ENCODE results near the gene RPL18. TPM values are rescaled to one million over a fixed set of nuclear protein-coding genes. Genes with fewer than 3 reads are reported as not detected.

The RPL18 gene
- total RNA-seq, 4 donors from 2014 or later: 2,067 to 3,423 (median 3,271) TPM

GRCh38 chr19:48656840-48657474, 38.0 kb upstream of the RPL18 start:
- TF ChIP-seq EP300 (IDR thresholded peaks at IDR 0.05) (no peak), POLR2A (IDR thresholded peaks at IDR 0.05) (no peak), POLR2AphosphoS5 (IDR thresholded peaks at IDR 0.05) (no peak)
- TF ChIP-seq, protein P1, sequence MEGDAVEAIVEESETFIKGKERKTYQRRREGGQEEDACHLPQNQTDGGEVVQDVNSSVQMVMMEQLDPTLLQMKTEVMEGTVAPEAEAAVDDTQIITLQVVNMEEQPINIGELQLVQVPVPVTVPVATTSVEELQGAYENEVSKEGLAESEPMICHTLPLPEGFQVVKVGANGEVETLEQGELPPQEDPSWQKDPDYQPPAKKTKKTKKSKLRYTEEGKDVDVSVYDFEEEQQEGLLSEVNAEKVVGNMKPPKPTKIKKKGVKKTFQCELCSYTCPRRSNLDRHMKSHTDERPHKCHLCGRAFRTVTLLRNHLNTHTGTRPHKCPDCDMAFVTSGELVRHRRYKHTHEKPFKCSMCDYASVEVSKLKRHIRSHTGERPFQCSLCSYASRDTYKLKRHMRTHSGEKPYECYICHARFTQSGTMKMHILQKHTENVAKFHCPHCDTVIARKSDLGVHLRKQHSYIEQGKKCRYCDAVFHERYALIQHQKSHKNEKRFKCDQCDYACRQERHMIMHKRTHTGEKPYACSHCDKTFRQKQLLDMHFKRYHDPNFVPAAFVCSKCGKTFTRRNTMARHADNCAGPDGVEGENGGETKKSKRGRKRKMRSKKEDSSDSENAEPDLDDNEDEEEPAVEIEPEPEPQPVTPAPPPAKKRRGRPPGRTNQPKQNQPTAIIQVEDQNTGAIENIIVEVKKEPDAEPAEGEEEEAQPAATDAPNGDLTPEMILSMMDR (IDR thresholded peaks at IDR 0.05): no peak
- no peak overlapping the region for H3K4me3 ChIP-seq
- no peak overlapping the region for H3K27ac ChIP-seq
- H3K9me3 ChIP-seq: no peaks in the 10 kb centered on the region
- no peaks in the 10 kb centered on the region for H3K27me3 ChIP-seq
- peaks cover 9% of the 10 kb centered on the region for H3K4me1 ChIP-seq
- no peaks in the 10 kb centered on the region for H3K36me3 ChIP-seq
- WGBS: 43% methylated on average over 16 of the region's 16 CpGs
- DNase-seq (ENCODE audit: low spot score in 2 of 2): no peak

DNA sequence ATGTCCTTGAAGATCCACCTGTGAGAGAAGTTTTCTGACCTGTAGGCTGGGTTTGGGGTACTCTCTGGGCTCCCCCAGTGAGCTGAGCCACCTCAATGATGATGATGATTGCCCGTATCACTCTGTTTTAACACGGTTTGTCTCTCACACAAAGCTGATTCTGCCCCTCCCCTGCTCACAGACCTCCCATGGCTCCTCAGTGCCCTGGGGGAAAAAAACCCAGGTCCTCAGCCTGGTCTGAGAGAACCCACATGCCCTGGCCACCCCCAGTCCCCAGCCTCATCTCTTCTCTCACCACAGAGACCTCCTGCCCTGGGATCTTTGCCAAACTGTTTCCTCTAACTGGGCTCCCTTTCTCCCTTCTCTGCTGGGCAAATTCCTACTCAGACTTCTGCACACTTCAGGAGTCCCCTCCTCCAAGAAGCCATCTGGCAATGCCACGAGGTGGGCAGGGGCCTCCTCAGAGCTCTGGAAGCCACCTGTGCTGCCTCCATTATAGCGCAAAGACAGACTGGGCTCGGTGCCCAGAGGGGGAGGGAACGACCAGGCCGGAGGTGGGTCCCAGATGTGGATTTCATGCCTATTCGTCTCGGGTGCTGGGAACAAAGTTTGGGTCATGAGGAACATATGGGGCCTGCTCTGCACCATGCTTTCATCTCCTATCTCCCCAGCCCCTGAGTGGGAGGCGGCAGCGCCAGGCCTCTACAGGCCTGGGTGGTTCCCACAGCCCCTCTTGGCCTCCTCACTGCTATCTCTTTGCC, 35.5 kb upstream of the RPL18 start:
- no peaks in the 10 kb centered on the region for H3K36me3 ChIP-seq

DNA sequence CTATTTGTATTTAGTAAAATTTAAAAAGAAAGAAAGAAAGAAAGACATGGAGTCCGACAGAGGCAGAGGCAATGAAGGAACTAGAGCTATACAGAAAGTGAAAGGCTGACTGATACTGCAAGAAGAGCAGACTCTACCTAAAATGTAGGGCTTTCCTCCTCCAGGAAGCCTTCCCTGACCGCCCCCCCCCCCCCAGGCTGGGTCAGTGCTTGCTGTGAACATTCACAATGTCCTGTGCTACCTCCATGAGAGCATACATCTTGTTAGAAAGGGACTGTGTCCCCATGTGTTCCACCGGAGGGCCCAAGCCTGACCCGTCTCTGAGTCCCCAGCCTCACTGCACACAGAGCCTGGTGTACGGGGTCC, 32.7 kb upstream of the RPL18 start:
- H3K27ac ChIP-seq: no peak overlapping the region
- no peaks in the 10 kb centered on the region for H3K9me3 ChIP-seq
- H3K4me1 ChIP-seq: peaks cover 10% of the 10 kb centered on the region
- TF ChIP-seq POLR2A (IDR thresholded peaks at IDR 0.05): no peak
- no peak for TF ChIP-seq EP300 (IDR thresholded peaks at IDR 0.05)
- TF ChIP-seq POLR2AphosphoS5 (IDR thresholded peaks at IDR 0.05): no peak
- TF ChIP-seq, protein P1 (IDR thresholded peaks at IDR 0.05): no peak
- WGBS: 87% methylated on average over 5 of the region's 5 CpGs
- H3K27me3 ChIP-seq: no peaks in the 10 kb centered on the region
- no peak overlapping the region for H3K4me3 ChIP-seq
- no peak for DNase-seq (ENCODE audit: low spot score in 2 of 2)
- H3K36me3 ChIP-seq: no peaks in the 10 kb centered on the region

More for the DNA sequence above, 35.5 kb upstream of the RPL18 start:
- DNase-seq (ENCODE audit: low spot score in 2 of 2): no peak
- Histone ChIP-seq H3K27ac (no peak overlapping the region), H3K4me1 (peaks cover 3% of the 10 kb centered on the region), H3K9me3 (no peaks in the 10 kb centered on the region), H3K4me3 (no peak overlapping the region), H3K27me3 (no peaks in the 10 kb centered on the region)
- TF ChIP-seq, protein P1 (IDR thresholded peaks at IDR 0.05): no peak
- no peak for TF ChIP-seq EP300 (IDR thresholded peaks at IDR 0.05)
- no peak for TF ChIP-seq POLR2A (IDR thresholded peaks at IDR 0.05)
- no peak for TF ChIP-seq POLR2AphosphoS5 (IDR thresholded peaks at IDR 0.05)
- 44% methylated on average over 11 of the region's 11 CpGs for WGBS

DNA sequence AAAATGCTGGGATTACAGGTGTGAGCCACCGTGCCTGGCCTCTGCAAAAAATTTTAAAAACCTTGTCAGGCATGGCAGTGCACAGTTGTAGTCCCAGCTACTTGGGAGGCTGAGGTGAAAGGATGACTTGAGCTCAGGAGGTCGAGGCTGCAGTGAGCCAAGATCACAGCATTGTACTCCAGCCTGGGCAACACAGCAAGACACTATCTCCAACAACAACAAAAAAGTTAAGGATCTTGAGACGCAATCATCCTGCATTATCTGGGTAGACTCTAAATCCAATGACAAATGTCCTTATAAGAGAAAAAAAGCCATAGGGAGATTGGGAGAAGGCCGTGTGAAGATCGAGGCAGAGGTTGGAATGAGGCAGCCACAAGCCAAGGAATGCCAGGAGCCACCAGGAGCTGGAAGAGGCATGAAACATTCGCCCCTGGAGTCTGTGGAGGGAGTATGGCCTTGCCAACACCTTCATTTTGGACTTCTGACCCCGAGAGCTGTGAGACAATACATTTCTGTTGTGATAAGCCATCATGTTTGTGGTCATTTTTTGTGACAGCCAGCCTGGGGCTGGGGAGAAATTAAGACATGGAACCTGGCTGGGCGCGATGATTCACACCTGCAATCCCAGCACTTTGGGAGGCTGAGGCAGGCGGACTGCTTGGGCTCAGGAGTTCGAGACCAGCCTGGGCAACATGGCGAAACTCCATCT, 32.1 kb upstream of the RPL18 start:
- Histone ChIP-seq H3K36me3 (no peaks in the 10 kb centered on the region), H3K4me3 (no peak overlapping the region), H3K27me3 (no peaks in the 10 kb centered on the region), H3K27ac (no peak overlapping the region), H3K9me3 (no peaks in the 10 kb centered on the region), H3K4me1 (peaks cover 15% of the 10 kb centered on the region)
- TF ChIP-seq, protein P1 (IDR thresholded peaks at IDR 0.05): no peak
- TF ChIP-seq EP300 (IDR thresholded peaks at IDR 0.05) (no peak), POLR2AphosphoS5 (IDR thresholded peaks at IDR 0.05) (no peak), POLR2A (IDR thresholded peaks at IDR 0.05) (no peak)
- WGBS: 97% methylated on average over 12 of the region's 12 CpGs
- DNase-seq (ENCODE audit: low spot score in 2 of 2): no peak

- DNase-seq (ENCODE audit: low spot score in 2 of 2): no peak
- TF ChIP-seq, protein P1 (IDR thresholded peaks at IDR 0.05): no peak
- TF ChIP-seq EP300 (IDR thresholded peaks at IDR 0.05) (no peak), POLR2AphosphoS5 (IDR thresholded peaks at IDR 0.05) (no peak), POLR2A (IDR thresholded peaks at IDR 0.05) (no peak)
- H3K4me1 ChIP-seq: peaks cover 33% of the 10 kb centered on the region
- H3K36me3 ChIP-seq: no peaks in the 10 kb centered on the region
- whole genome bisulfite sequencing: 69% methylated on average over 2 of the region's 2 CpGs
- no peaks in the 10 kb centered on the region for H3K9me3 ChIP-seq
- no peak overlapping the region for H3K27ac ChIP-seq
- H3K4me3 ChIP-seq: no peak overlapping the region
- no peaks in the 10 kb centered on the region for H3K27me3 ChIP-seq
Measured at GRCh38 chr19:48648134-48648533, 29.2 kb upstream of the RPL18 start.
